Mononuclear cell (primary cell): ENCODE results near the gene RHOD. TPM values are rescaled to one million over a fixed set of nuclear protein-coding genes. Genes with fewer than 3 reads are reported as not detected.

Source experiments
- H3K27me3 ChIP-seq: 2 replicates; pipeline ENCODE4 v1.6.0; 2011; ENCODE audit warnings: low read length, control low read depth; ENCODE audit not compliant: insufficient read depth
- H3K4me1 ChIP-seq: 2 replicates; pipeline ENCODE4 v1.5.1; 2011; ENCODE audit warnings: mild to moderate bottlenecking, low read length, control low read depth; ENCODE audit not compliant: insufficient read depth
- H3K4me3 ChIP-seq: 2 replicates; pipeline ENCODE4 v1.5.1; 2011; ENCODE audit warnings: mild to moderate bottlenecking, low read length, moderate library complexity
- H3K9me3 ChIP-seq: 2 replicates; pipeline ENCODE4 v1.5.1; 2011; ENCODE audit warnings: low read depth, mild to moderate bottlenecking, control low read depth, low read length
- total RNA-seq: library from RNA; depleted of rRNA; stranded (reverse); fragments of >200 nt; gene quantifications from one replicate; pipeline ENCODE4 v1.2.3, GENCODE V29; 2012

Gene RHOD
- total RNA-seq, 1 donor = 0.21 TPM

DNA sequence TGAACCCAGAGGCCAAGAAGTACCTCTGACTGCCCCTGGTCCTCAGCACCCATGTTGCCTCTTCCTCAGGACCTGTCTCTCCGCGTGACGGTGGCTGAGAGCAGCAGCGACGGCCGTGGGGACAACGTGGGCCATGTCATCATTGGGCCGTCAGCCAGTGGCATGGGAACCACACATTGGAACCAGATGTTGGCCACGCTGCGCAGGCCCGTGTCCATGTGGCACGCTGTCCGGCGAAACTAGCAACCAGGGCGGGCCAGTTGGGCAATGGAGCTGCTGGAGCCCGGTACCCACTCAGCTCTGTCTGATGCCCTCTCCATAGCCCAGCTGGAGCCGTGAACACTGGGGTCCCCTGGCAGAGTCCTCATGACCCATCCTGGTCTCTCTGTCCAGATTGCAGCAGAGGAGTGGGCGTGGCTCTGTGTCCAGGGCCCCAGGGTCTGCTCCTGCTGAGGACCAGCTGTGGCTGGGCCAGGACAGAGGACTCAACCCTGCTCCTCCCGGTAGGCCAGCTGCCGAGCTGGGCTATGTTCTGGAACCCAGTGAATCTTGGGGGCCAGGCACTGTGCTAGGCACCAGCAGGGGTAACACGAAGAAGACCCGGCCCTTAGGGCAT is 8.0 kb upstream of the RHOD start:
- no peak overlapping the region for H3K4me3 ChIP-seq
- H3K27me3 ChIP-seq = no peaks in the 10 kb centered on the region
- H3K4me1 ChIP-seq = no peaks in the 10 kb centered on the region
- H3K9me3 ChIP-seq = no peaks in the 10 kb centered on the region

DNA sequence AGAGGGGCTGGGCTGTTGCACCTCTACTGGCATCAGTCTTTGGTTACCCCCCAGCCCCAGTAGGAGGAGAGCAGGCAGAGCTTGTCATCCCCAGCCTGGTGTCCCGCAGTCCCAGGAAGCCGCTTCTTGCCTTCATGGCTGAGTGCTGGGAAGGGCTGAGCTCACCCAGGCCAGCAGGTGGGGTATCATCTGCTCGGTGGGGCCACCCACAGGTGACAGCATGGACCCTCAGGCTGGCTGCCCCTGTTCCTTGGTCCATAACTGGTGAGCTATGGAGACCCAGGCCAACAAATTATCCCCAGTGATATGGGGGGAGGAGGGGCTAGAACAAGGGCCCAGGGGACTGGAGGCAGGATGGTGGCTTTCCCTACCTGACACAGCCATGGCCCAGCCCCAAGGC is 6.5 kb upstream of the RHOD start:
- Histone ChIP-seq H3K4me1 (no peaks in the 10 kb centered on the region), H3K9me3 (no peaks in the 10 kb centered on the region), H3K27me3 (no peaks in the 10 kb centered on the region), H3K4me3 (no peak overlapping the region)

DNA sequence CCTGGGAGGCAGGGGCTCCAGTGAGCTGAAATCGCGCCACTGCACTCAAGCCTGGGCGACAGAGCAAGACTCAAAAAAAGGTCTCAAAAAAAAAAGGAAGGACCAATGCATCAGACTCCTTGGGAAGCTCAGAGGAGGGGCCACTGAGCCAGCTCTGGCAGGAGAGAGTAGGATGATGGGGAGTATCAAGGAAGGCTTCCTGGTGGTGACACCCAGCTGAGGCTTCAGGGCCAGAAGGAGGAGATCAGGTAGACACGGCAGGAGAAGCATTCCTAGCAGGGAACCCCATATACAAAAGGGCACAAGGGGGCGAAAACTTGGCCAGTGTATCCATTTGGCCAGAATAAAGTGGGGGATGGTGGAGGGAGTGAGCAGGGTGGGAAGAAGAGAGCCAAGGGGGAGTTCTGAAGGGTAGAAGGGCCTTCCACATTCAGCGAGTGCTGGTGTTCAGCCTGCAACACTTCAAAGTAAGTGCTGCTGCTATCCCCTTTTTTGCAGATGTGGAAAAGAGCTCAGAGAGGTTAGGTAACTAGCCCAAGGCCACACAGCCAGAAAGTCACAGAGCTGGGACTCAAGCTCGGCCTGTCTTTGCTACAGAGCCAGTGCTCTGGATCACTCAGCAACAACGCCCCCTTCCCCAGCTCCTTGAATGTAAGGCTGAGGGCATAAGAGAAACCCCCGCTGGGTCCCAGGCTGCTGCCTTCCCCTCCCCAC is 5.3 kb upstream of the RHOD start:
- peaks cover 7% of the 10 kb centered on the region for H3K27me3 ChIP-seq
- peaks cover 3% of the 10 kb centered on the region for H3K4me1 ChIP-seq
- no peak overlapping the region for H3K4me3 ChIP-seq
- H3K9me3 ChIP-seq = no peaks in the 10 kb centered on the region

DNA sequence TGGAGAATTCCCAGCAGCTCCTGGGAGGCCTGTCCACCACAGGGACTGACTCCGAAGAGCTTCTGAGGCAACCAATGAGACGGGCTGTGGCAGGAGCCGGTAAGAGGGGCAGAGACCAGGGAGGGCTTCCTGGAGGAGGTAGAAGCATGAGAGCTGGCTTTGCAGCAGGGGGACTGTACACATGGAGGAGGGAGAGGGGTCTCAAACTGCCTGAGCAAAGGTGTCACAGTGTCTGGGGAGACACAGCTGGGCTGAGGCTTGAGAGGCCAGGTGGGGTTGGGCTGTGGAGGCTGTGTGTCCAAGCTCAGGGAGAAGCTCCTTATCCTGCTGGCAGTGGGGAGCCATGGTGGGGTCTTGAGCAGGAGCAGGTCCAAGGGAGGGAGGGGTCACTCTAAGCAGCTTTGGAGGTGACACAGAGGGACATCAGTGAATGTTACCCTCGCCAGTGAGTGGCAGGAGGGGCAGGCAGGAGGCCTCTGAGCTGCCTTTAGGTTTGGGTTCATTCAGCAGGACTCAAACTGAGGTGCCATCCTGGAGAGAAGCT is 4.6 kb upstream of the RHOD start:
- H3K27me3 ChIP-seq = peaks cover 10% of the 10 kb centered on the region
- H3K4me3 ChIP-seq = no peak overlapping the region

DNA sequence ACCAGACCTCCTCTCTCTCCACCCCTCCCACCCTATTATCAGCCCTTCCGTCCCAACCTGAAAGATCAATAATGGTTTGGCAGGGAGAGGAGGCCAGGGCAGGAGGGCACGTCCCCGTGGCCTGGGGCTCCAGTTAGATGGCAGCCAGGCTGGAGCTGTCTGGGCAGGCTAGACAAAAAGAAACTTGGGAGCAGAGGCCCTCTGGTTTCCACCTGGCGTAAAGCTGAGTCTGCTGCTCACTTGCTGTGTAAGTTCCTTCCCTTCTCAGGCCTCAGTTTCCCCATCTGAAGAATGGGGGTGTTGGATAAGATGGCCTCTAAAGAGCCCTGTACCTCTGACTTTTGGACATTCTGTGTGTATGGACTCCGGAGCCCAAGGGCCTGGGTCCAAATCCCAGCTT is 3.8 kb upstream of the RHOD start:
- Histone ChIP-seq H3K4me1 (peaks cover 5% of the 10 kb centered on the region), H3K9me3 (no peaks in the 10 kb centered on the region), H3K27me3 (peaks cover 17% of the 10 kb centered on the region), H3K4me3 (no peak overlapping the region)

More for the DNA sequence above, 4.6 kb upstream of the RHOD start:
- no peaks in the 10 kb centered on the region for H3K9me3 ChIP-seq
- H3K4me1 ChIP-seq = peaks cover 5% of the 10 kb centered on the region

DNA sequence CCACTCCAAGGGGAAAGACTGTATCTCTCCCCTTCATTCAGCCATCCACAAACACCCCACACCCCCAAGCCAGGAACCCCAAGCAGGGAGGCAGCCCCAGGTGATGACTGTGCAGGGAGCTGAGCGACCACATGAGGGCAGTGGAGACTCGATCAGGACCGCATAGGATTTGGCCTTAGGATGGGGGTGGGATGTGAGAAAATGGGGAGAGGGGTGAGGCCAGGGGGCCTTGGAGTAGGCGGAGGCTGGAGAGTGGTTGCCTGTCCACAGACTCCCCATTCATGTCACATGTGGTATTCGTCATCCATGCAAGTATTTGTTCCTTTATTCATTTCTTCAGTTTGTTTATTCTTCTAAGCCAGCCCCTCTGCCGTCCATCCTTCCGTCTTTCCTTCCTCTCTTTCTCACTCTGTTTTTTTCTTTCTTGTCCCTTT is 2.7 kb upstream of the RHOD start:
- H3K27me3 ChIP-seq = peaks cover 17% of the 10 kb centered on the region
- peaks cover 5% of the 10 kb centered on the region for H3K4me1 ChIP-seq
- H3K9me3 ChIP-seq = no peaks in the 10 kb centered on the region
- H3K4me3 ChIP-seq = no peak overlapping the region

DNA sequence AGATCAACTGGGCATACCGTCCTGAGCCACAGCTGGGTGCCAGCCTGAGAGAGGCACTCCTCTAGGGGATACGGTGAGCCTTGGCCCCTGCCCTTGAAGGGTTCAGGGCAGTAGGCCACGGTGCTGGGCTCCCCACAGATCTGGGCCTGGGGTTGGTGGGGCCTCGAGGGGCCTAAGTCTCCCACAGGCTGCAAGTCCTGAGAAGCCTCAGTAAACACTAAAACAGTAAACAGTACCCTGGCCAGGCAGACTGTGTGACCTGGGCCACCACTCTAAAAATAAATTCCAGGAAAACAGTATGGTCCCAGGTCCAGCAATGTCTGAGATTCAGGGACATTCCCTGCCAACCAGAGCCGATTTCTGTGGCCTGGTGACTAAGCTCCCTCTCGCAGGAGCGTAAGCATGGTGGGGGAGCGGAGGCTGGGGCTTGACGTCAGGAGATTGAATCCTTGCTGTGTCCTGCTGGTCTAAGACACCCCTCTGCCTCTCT is 2.3 kb upstream of the RHOD start:
- Histone ChIP-seq H3K9me3 (no peaks in the 10 kb centered on the region), H3K4me3 (no peak overlapping the region), H3K4me1 (peaks cover 5% of the 10 kb centered on the region), H3K27me3 (peaks cover 17% of the 10 kb centered on the region)

DNA sequence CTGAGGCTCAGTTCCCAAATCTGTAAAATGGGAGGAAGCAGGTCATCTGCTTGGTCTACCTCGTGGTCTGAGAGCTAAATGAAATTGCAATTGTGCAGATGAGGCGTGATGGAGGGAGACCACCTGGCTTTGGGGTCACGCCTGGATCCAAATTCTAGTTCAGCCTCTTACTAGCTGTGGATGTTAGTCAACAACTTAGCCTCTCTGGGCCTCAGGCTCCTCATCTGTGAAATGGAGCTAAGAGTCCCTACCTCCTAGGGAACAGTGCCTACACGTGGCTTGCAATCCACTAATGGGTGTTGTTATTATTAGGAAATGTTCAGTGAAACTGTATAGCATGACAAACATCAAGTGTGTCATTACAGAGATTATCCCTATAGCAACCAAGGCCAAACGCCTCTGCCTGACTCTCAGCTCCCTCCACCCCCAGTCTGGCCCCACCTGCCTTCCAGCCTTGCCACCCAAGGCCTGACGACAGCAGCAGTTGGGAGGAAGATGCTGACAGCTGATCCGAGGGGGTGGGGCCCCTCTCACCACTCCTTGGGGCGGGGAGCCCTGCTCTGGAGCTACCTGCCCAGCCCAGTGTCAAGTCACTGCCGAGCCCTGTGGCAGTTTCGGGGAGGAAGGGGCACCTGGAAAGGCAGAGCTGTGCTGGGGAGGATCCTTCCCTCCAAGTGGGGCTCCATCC is 1.7 kb upstream of the RHOD start:
- Histone ChIP-seq H3K27me3 (peaks cover 17% of the 10 kb centered on the region), H3K4me3 (no peak overlapping the region), H3K4me1 (peaks cover 5% of the 10 kb centered on the region), H3K9me3 (no peaks in the 10 kb centered on the region)

DNA sequence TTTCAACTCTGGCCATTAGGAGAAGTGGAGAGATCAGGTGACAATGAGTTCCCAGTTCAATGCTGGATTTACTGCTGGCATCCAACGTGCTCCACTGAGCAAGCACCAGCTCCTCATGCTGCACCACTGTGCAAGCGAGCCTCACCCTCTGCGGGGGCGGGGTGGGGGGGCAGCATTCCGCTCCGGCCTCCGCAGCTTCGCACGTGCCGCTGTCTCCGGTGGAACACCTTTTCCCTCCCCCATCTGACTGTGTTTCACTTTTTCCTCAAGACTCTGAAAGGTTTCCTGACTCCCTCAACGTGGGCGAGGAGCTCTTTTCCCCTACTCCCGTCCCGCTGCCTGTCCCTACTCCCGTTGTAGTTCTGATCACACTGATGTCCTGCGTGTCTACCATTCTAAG is 835 bp upstream of the RHOD start:
- no peak overlapping the region for H3K4me3 ChIP-seq
- H3K9me3 ChIP-seq = no peaks in the 10 kb centered on the region
- peaks cover 5% of the 10 kb centered on the region for H3K4me1 ChIP-seq
- peaks cover 17% of the 10 kb centered on the region for H3K27me3 ChIP-seq

DNA sequence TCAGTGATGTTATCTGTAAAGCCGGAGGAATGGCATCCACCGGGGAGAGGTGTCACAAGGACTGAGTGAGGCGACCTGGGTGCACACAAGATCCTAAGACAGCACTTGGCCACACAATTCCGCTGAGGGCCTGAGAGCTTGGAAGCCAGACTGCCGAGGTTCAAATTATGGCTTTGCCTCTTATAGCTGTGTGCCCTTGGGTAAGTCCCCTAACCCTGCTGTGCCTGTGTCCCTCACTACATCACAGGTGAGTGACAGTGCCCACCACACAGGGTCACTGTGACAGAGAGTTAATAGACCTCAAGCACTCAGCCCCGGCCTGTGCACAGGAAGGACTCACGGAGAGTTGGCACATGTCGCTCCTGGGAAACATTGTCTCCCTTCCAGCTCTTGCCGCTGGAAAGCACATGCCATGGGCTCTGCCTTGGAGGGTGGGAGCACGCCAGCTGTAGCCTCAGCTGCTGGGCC is 592 bp downstream of the RHOD start:
- Histone ChIP-seq H3K27me3 (peaks cover 17% of the 10 kb centered on the region), H3K4me3 (no peak overlapping the region), H3K9me3 (no peaks in the 10 kb centered on the region), H3K4me1 (peaks cover 5% of the 10 kb centered on the region)

DNA sequence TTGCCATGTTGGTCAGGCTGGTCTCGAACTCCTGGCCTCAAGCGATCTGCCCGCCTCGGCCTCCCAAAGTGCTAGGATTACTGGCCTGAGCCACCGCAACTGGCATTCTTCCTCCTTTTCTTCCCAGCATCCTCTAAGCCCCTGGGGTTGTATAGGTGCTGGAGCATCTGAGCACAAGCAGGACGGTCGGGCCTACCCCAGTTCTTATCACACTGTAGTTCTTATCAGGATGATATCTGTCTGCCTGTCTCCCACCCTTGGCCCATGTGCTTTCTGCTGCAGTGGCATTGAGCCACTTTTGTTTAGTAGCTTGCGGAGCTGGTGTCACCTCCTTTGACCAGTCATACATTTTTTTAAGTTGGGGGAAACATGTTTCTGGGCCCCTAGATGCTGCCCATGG is 1.9 kb downstream of the RHOD start:
- Histone ChIP-seq H3K27me3 (peaks cover 17% of the 10 kb centered on the region), H3K4me1 (peaks cover 5% of the 10 kb centered on the region), H3K9me3 (no peaks in the 10 kb centered on the region), H3K4me3 (no peak overlapping the region)

DNA sequence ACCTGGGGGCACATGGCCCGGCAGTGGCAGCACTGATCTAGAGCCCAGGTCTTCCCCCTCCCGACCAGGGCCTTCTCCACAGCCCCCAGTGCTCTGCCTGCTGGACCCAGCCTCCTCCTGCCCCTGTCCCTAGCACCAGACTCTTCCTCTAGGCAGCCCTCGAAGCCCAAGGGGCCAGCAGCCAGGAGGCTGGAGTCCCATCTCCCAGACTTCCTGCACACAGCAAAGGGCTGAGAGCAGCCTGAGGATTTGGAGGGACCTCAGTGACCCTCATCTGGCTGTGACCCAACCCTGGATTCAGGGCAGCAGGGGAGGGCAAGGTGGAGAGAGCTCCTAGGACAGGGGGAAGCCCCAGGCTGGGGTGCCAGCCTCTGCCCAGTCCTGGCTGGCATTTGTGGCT is 3.0 kb downstream of the RHOD start:
- H3K4me1 ChIP-seq = peaks cover 5% of the 10 kb centered on the region
- no peaks in the 10 kb centered on the region for H3K9me3 ChIP-seq
- no peak overlapping the region for H3K4me3 ChIP-seq
- H3K27me3 ChIP-seq = peaks cover 17% of the 10 kb centered on the region

DNA sequence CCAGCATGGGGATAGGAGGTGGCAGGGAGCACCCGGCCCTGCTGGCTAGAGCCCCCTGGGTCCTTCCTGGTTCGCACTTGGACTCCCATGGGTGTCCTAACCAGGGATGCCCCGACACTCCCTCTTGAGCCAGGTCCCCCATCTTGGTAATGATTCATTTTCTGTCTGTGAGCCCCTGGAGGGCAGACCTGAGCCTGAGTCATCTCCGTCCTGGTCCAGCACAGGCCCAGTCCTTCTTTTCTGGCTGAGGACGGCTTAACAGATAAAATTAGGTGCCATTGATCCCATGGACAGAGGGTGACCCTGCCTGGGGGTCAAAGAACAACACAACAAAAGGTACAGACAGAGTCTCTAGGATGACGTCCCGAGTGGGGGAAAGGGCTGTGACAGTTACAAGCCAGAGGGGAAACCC is 3.5 kb downstream of the RHOD start:
- Histone ChIP-seq H3K27me3 (peaks cover 17% of the 10 kb centered on the region), H3K4me1 (peaks cover 5% of the 10 kb centered on the region), H3K4me3 (no peak overlapping the region), H3K9me3 (no peaks in the 10 kb centered on the region)

DNA sequence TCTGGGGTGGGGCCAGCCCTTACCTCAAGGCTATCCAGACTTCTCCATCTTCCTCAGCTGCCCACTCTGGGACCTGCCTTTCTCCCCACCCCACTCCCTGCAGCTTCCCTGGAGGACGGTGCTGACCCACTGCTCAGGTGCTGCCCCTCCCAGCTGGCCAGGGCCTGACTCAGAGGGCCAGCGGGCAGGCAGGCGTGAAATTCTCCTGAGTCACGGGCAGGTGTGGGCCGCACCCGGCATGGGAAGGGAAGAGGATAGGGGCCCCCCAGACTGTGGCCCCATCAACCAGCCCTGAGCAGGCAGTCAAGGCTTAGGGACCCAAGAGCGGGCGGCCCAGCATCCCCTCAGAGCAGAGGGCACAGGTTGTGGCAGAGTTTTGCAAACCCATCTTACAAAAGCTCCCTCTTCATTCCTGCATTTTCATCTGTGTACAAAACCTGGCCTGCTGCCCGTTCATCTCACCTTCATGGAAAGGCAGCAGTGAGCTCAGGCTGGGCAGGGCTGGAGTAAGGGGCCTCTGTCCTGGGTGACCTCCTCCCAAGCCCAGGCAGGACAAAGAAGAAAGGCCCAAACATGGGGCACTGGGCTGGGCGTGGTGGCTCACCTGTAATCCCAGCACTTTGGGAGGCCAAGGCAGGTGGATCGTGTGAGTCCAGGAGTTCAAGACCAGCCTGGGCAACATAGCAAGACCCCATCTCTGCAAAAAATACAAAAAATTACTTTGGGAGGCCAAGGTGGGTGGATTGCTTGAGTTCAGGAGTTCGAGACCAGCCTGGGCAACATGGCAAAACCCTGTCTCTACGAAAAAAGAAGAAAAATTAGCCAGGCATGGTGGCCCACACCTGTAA is 6.1 kb downstream of the RHOD start:
- H3K27me3 ChIP-seq = no peaks in the 10 kb centered on the region
- H3K9me3 ChIP-seq = no peaks in the 10 kb centered on the region
- no peaks in the 10 kb centered on the region for H3K4me1 ChIP-seq
- no peak overlapping the region for H3K4me3 ChIP-seq
